ENCODE measurements around the gene RPP21.

The RPP21 gene

DNA sequence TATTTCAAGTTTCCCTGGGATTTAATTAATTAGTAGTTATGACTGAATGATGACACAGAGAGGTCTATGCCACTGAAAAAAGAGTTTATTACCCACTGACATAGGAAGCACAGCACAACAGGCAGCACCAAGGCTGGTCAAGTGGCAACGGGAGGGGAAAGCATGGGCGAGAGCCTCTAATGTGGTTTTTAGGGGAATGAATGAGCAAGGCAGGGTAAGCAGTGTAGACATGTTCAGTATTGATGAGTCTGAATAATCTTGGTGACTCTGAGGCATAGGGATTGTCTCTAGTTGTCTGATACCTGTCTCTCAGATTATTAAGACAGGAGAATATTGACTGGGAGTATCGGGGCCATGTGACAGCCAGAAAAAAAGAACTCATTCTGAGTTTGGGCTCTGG, 46.3 kb downstream of the RPP21 start:
- DNase-seq, result no peak

DNA sequence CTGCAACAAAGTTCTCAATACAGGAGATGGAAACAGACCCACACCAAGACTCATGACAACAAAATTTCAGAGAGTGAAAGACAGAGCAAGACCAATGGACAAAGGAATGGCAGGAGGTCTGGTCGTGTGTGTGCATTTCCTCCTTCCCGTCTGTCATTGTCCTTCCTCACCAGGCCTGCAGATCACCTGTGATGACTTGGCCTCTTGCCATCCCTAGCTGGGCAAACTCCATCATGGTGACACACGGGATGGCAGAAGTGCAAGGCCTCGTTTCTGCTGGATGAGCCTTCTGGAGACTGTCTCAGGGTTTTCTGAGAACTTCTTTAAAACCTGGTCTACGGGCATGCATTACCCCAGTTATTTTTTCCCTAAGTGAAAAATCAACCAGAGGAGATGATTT, 49.2 kb downstream of the RPP21 start:
- no peak for DNase-seq
